GM21717 (cell line): ENCODE results near the gene FIP1L1.

ENCODE experiments used
- ATAC-seq: cut with Tn5 transposase; IDR thresholded peaks from one replicate; pipeline ENCODE4 v1.9.1; 2021; ENCODE audit warnings: mild to moderate bottlenecking, moderate library complexity; ENCODE audit not compliant: unreplicated experiment

FIP1L1 gene

DNA sequence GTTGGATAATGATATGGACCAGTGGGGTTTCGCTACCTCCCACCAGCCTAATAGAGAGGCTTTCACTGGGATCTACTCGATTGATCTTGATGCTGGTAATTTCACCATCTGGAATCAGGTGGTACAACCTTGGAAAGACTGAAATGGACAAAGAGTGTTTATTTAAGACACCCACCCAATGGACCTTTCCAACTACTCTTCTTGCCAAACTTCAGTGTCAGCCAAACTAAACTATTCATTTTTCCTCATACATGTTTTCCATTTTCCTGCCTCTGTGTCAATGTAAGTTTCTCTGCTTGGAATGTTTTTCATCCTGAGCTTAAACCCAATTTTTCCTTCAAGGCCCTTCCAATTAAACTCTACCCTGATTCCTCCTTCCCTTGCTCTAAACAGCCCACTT is 121.3 kb downstream of the FIP1L1 start:
- no peak for ATAC-seq

DNA sequence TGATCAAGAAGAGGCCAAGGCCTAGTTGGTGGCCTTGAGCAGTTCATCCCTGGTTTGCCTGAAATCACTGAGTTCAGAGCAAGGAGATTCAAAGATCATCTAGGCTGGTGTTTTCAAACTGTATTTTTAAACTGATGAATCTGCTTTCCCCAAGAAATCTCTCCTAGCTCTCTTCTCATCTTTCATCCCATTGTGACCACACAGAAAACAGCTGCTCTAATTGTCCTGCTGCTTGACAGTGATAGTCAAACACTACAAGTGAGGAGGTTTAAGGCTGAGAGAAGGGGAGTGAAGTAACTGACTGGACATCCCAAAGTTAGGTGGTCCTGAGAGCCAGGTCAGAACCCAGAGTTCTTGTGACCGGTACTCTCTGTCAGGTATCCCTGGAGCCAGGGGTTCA is 122.3 kb downstream of the FIP1L1 start:
- ATAC-seq, result no peak

DNA sequence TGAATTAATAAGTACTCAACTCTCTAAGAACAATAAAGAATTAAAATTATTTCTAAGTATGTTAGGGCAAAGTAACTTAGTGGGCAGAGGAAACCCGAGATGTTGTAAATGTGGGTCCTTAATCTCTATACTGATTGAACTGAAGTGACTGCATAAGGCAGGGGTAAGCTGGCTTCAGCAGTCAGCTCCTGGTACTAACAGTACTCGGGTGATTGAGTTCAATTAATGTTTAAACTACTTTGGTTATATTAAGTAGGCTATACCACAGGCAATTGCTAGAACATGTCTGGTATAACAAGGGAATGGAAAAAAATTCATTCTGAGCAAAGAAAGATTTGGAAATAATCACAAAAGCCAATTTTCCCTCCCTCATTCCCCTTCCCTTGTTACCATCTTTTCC is 123.1 kb downstream of the FIP1L1 start:
- no peak for ATAC-seq

DNA sequence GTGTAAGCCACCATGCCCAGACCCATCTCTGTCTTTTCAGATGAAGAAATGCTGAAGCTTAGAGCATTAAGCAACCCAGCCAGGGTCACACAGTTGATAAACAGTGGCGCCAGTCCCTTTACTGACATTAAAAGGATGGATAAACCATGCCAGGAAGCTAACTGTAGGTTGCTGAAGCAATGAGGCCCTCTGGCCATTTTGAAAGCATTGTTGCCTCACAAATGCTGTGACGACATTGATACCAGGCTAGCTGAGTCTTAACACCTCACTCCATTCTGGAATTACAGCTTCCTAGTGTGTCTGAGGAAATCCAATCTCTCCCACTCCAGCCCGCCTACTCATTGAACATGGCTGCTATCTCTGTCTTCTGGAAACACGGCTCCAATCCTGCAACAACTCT is 124.1 kb downstream of the FIP1L1 start:
- no peak for ATAC-seq

DNA sequence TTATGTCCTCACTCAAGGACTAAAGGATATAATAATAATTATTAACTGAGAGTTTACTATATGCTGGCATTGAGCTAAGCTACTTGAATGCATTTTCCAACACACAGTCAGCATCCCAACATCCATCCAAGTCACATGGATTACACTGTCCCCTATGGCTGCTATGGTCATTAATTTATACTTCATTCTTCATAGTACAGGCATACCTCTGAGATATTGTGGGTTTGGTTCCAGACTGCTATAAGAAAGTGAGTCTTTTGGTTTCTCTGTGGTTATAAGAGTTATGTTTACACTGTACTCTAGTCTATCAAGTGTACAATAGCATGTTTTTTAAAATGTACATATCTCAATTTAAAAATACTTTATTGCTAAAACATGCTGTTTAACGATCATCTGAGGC is 124.7 kb downstream of the FIP1L1 start:
- ATAC-seq, result no peak

DNA sequence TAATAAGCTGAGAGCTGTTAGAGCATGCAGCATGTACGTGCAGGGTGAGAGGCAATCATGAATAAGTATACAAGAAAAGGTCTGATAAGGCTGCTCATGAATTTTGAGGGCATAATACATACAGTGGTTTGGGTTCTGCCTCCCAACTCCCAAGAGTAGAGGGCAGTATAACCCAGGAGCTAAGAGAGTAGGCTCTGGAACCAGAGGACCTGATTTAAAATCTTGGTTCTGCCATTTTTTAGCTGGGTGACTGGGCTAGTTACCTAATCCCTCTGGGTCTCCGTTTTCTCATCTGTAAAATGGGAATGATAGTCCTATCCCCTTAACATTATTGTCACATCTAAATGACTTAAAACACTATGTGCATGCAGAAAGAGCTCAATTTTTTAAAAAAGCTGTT is 128.5 kb downstream of the FIP1L1 start:
- ATAC-seq, result no peak

DNA sequence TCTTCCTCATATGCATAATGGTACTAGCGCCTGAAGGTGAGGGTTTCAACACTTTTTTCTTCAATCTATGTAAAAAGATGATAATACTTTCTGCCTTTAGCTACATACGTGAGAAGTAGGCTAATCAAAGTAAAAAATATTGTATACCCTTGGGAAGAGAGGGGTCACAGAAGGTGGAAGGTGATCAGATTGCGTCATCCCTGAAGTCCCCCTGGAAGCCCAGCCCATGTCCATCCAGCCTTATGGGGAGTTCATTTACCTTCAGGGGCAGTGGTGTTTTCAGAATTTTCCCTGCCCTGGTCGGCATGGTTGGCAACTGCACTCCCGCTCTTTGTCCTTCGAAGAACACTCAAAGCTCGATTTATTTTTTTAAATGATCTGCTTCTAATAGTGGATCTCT is 129.6 kb downstream of the FIP1L1 start:
- no peak for ATAC-seq

DNA sequence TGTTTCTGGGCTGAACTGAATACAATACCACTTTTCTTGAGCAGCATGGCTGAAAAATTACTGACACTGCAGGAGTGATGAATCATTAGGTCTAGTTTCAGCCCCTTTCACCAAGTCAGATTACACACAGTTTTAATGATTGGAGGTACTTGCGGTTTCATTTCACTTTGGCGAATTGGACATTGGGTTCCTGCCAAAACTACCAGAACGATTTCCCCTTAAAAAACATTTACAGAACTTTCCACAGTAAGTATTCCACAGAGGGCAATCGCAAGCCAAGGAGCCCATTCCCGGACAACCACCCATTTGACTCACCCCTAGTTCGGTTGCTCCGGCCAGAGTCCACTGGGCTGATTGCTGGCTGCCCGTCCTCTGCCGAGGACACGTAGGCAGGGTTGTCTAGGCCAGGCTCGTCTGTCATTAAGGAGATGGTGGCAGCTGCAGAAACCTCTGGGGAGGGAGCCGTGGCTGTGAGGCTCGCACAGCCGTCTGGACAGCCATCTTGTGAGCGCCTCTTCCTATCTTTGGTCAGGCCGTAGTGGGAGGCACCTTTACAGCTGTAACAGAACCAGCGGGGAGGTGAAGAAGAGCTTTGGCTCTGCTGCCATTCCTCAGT is 130.3 kb downstream of the FIP1L1 start:
- no peak for ATAC-seq

DNA sequence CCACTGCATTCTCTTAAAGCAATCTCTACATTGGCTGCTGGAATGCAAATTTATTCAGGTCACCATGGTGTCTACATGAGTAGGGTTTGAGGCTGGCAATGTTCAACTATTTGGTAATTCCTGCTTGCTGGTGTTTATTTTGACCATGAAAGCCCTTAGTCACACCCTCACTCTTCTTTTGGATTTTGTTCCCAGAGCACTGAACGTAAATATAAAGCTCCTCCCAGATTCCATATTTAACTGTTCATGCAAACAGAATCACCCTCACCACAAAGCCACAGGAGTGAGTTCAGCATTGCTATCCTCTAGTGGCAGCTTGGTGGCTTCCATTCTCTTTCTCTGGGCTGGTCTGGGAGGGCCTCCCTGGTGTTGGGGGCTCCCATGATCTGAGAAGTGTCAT is 131.0 kb downstream of the FIP1L1 start:
- no peak for ATAC-seq

DNA sequence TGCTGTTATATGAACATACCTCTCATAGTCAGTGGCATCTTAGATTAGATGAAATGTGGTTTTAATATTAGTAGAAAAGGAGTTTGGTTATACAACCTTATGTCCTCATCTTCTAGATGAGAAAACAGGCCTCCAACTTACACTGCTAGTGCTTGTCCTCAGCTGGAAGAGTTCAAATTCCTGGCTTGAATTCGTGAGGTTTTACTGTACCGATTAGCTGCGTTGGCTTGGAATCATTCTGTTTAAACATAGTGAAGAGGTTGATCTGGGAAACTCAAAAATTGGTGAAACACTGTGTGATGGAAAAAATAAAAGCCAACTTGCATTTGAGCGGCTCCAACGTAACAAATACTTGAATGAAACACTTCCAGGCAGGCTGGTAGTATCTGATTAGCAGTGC is 132.9 kb downstream of the FIP1L1 start:
- no peak for ATAC-seq
